ENCODE data around the gene PSEN2.

GRCh38 chr1:226882187-226882586 lies 11.8 kb downstream of the PSEN2 start:
- TF ChIP-seq POLR2A (IDR thresholded peaks at IDR 0.05): no peak
- no peak for TF ChIP-seq CTCF (IDR thresholded peaks at IDR 0.05)

All from upper lobe of left lung (tissue), 4 donors.